CD14-positive monocyte (primary cell): ENCODE results near the gene EPN3. TPM values are rescaled to one million over a fixed set of nuclear protein-coding genes. Genes with fewer than 3 reads are reported as not detected.

Experiments
- DNase-seq, 3 donors: peaks; one replicate each; pipeline ENCODE4 v3.0.0-alpha.2; 2011 to 2022
- H2AFZ ChIP-seq: 2 replicates; pipeline ENCODE4 v1.6.0; 2012; ENCODE audit warnings: mild to moderate bottlenecking, low read depth, low read length, inconsistent platforms; ENCODE audit not compliant: insufficient read depth, poor library complexity, severe bottlenecking
- H3K27ac ChIP-seq, 2 donors: 1 replicate in 1 of 2; 2 replicates in 1 of 2; pipeline ENCODE4 v1.5.1; 2012 to 2013; ENCODE audit warnings: low read length in 2 of 2, control low read depth in 1 of 2, inconsistent platforms in 1 of 2, low read depth in 1 of 2, mild to moderate bottlenecking in 1 of 2
- H3K27me3 ChIP-seq, 2 donors: one replicate each; pipeline versions ENCODE4 v1.6.0 to v1.6.1; 2011 to 2013; ENCODE audit warnings: low read length in 2 of 2; ENCODE audit not compliant: control insufficient read depth in 2 of 2, insufficient read depth in 2 of 2
- H3K36me3 ChIP-seq, 2 donors: replicated peaks in 1 of 2; 1 replicate in 1 of 2; 2 replicates in 1 of 2; pipeline versions ENCODE4 v1.5.1 to v1.6.1; 2012 to 2013; ENCODE audit warnings: low read length in 2 of 2, control low read depth in 1 of 2, inconsistent platforms in 1 of 2, mild to moderate bottlenecking in 1 of 2; ENCODE audit not compliant: insufficient read depth in 2 of 2, control insufficient read depth in 1 of 2
- H3K4me1 ChIP-seq, 2 donors: 1 replicate in 1 of 2; 2 replicates in 1 of 2; pipeline versions ENCODE4 v1.5.1 to v1.6.1; 2012 to 2013; ENCODE audit warnings: low read length in 2 of 2, control low read depth in 1 of 2, inconsistent platforms in 1 of 2, mild to moderate bottlenecking in 1 of 2, moderate library complexity in 1 of 2; ENCODE audit not compliant: insufficient read depth in 2 of 2, control insufficient read depth in 1 of 2
- H3K4me2 ChIP-seq: replicated peaks from 2 replicates; pipeline ENCODE3; 2012; ENCODE audit warnings: low read length, moderate library complexity, mild to moderate bottlenecking; ENCODE audit not compliant: poor library complexity, severe bottlenecking; ENCODE audit errors: extremely low read depth
- H3K4me3 ChIP-seq, 3 experiments: fragments of 200-600 bp in 1 of 3; sonication (generic) in 1 of 3; replicated peaks in 1 of 3; 1 replicate in 2 of 3; 2 replicates in 1 of 3; pipeline ENCODE4 v1.5.1; 2011 to 2013; ENCODE audit warnings: low read length in 3 of 3, mild to moderate bottlenecking in 3 of 3, control low read depth in 2 of 3, low read depth in 2 of 3, inconsistent platforms in 1 of 3, moderate library complexity in 1 of 3
- H3K79me2 ChIP-seq: 2 replicates; pipeline ENCODE4 v1.6.0; 2012; ENCODE audit warnings: mild to moderate bottlenecking, control low read depth, inconsistent platforms, low read length, moderate library complexity; ENCODE audit not compliant: insufficient read depth
- H3K9ac ChIP-seq: 2 replicates; pipeline ENCODE4 v1.6.0; 2017; ENCODE audit warnings: low read length, mild to moderate bottlenecking; ENCODE audit not compliant: insufficient read depth, poor library complexity, severe bottlenecking
- H3K9me3 ChIP-seq, 2 donors: replicated peaks in 1 of 2; 1 replicate in 1 of 2; 2 replicates in 1 of 2; pipeline versions ENCODE4 v1.5.1 to v1.6.1; 2012 to 2013; ENCODE audit warnings: low read length in 2 of 2, control low read depth in 1 of 2; ENCODE audit not compliant: control insufficient read depth in 1 of 2, insufficient read depth in 1 of 2
- H4K20me1 ChIP-seq: 2 replicates; pipeline ENCODE4 v1.6.0; 2012; ENCODE audit warnings: mild to moderate bottlenecking, low read length, control low read depth, moderate library complexity; ENCODE audit not compliant: insufficient read depth
- H3K27ac Mint-ChIP-seq, 7 donors: one replicate each; pipeline ENCODE4 v1.8.0; 2020; ENCODE audit warnings: mild to moderate bottlenecking in 7 of 7, mixed read lengths in 7 of 7, moderate library complexity in 6 of 7, inconsistent platforms in 2 of 7
- H3K27me3 Mint-ChIP-seq, 3 donors: one replicate each; pipeline ENCODE4 v1.8.0; 2021 to 2022; ENCODE audit warnings: low read depth in 3 of 3, mild to moderate bottlenecking in 3 of 3, mixed read lengths in 3 of 3, moderate library complexity in 3 of 3, inconsistent platforms in 1 of 3
- H3K36me3 Mint-ChIP-seq, 2 donors: one replicate each; pipeline ENCODE4 v1.8.0; 2020; ENCODE audit warnings: mixed read lengths in 2 of 2, inconsistent platforms in 1 of 2, mild to moderate bottlenecking in 1 of 2
- H3K4me1 Mint-ChIP-seq: one replicate; pipeline ENCODE4 v1.8.0; 2020; ENCODE audit warnings: mild to moderate bottlenecking, mixed read lengths
- H3K4me3 Mint-ChIP-seq, 2 donors: one replicate each; pipeline ENCODE4 v1.8.0; 2020; ENCODE audit warnings: mild to moderate bottlenecking in 2 of 2, mixed read lengths in 2 of 2, moderate library complexity in 1 of 2
- H3K9me3 Mint-ChIP-seq, 7 donors: one replicate each; pipeline ENCODE4 v1.8.0; 2020 to 2022; ENCODE audit warnings: mixed read lengths in 7 of 7, mild to moderate bottlenecking in 6 of 7, moderate library complexity in 6 of 7, inconsistent platforms in 2 of 7
- WGBS: methylation state at CpG from one replicate; pipeline ENCODE4 v1.1.5; 2013; ENCODE audit warnings: missing lambda C conversion rate; ENCODE audit not compliant: insufficient coverage; 5-methylcytosine and 5-hydroxymethylcytosine counted together
- intact Hi-C, 2 donors: fragments of 100-400 bp; cut with micrococcal nuclease; formaldehyde crosslinking; loops; one replicate each; pipeline versions ENCODE4 v1.15.0 to v1.15.1; 2023
- polyA plus RNA-seq, 3 donors: library from polyadenylated mRNA; depleted of rRNA in 1 of 3; unstranded in 2 of 3; stranded (reverse) in 1 of 3; fragments of 300-500 nt in 2 of 3; fragments of >200 nt in 1 of 3; fragmentation: Illumina TruSeq in 2 of 3; gene quantifications; 1 replicate in 2 of 3; 2 replicates in 1 of 3; pipeline ENCODE4 v1.2.3, GENCODE V29; 2012 to 2021
- TF ChIP-seq, protein P1 (sequence below): fragments of 200-600 bp; IDR thresholded peaks from one replicate; pipeline ENCODE4 v1.8.0; 2022; ENCODE audit warnings: antibody characterized with exemption, mild to moderate bottlenecking

EPN3 gene
- polyA plus RNA-seq, 3 donors, result not detected

DNA sequence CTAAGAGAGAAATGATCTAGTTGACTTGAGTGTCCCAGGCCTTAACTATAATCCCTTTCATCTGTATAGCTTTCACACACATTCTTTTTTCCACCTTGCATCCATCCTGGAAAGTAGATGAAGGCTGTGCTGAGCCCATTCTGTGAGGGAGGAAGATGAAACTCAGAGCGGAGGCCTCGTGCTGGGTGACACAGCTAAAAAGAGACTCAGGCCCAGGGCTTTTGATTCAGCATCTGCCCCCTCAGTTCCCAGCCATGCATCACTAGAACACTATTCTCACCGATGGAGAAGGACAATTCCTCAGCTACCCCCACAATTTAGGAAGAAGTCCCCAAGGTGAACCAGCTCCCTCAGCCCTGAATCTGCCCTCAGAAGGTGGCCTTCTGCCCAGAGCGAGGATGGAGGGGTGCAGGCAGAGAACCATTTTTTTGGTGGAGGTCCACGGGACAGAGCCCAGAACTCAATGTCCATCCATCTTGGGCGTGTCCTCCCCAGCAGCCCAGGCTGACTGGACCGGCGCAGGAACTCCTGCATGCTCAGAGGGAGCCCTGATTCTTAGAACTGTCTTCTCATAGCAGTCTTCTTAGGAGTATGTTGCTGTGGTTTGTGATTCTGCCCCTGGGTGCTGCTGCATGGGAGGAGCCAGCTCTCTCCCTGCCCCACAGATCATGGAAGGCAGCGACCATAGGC, 30.1 kb upstream of the EPN3 start:
- H3K27ac Mint-ChIP-seq, result peak overlapping the region in 2 of 7 donors; percentile 27 to 67
- TF ChIP-seq, protein P1, sequence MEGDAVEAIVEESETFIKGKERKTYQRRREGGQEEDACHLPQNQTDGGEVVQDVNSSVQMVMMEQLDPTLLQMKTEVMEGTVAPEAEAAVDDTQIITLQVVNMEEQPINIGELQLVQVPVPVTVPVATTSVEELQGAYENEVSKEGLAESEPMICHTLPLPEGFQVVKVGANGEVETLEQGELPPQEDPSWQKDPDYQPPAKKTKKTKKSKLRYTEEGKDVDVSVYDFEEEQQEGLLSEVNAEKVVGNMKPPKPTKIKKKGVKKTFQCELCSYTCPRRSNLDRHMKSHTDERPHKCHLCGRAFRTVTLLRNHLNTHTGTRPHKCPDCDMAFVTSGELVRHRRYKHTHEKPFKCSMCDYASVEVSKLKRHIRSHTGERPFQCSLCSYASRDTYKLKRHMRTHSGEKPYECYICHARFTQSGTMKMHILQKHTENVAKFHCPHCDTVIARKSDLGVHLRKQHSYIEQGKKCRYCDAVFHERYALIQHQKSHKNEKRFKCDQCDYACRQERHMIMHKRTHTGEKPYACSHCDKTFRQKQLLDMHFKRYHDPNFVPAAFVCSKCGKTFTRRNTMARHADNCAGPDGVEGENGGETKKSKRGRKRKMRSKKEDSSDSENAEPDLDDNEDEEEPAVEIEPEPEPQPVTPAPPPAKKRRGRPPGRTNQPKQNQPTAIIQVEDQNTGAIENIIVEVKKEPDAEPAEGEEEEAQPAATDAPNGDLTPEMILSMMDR, result no peak
- no peak overlapping the region for H3K9ac ChIP-seq
- no peak overlapping the region for H3K27ac ChIP-seq
- DNase-seq, result no peak
- no peak overlapping the region for H3K4me3 ChIP-seq
- no peaks in the 10 kb centered on the region for H3K9me3 Mint-ChIP-seq
- H4K20me1 ChIP-seq, result no peaks in the 10 kb centered on the region
- H2AFZ ChIP-seq, result no peak overlapping the region
- H3K4me1 Mint-ChIP-seq, result peaks cover 20% of the 10 kb centered on the region
- H3K27me3 Mint-ChIP-seq, result peaks cover 2 to 6% (median 5%) of the 10 kb centered on the region in 3 donors
- no peaks in the 10 kb centered on the region for H3K36me3 ChIP-seq
- H3K4me3 Mint-ChIP-seq, result no peak overlapping the region
- no peak overlapping the region for H3K4me2 ChIP-seq
- intact Hi-C loops, result no loop called here
- H3K36me3 Mint-ChIP-seq, result no peaks in the 10 kb centered on the region
- H3K27me3 ChIP-seq, result no peaks in the 10 kb centered on the region
- no peaks in the 10 kb centered on the region for H3K79me2 ChIP-seq
- no peaks in the 10 kb centered on the region for H3K9me3 ChIP-seq
- WGBS, result 89% methylated on average over 3 of the region's 9 CpGs
- peaks cover 7 to 13% of the 10 kb centered on the region in 2 donors for H3K4me1 ChIP-seq

DNA sequence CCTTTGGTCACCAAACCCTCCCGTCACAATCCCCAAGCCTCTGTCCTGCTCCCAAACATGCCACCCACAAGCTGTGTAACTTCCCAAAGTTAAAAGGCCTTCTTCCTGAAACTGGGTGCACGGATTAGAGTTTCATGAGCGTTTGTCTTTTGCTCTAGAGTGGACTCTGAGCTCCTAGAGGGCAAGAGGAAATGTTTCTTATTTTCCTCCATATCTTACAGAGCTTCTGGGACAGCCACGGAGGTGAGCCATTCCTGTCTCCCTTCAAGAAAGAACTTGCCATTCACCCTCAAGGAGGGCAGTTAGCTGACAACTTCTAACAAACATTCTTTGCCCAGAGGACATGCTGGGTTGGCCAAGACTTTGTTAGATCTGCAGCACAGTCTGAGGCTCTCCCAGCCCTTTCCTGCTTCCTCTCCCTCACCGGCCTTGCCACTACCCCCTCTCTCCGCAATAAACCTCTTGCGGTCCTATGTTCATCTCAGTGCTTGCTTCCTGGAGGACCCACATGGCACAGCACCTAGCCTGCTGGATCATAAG, 26.9 kb upstream of the EPN3 start:
- Histone ChIP-seq H3K4me2 (no peak overlapping the region), H3K4me3 (no peak overlapping the region), H3K9ac (no peak overlapping the region), H3K79me2 (no peaks in the 10 kb centered on the region), H3K27ac (no peak overlapping the region), H3K27me3 (no peaks in the 10 kb centered on the region), H3K36me3 (no peaks in the 10 kb centered on the region), H3K9me3 (no peaks in the 10 kb centered on the region), H3K4me1 (peaks cover 17 to 29% of the 10 kb centered on the region in 2 donors), H2AFZ (no peak overlapping the region), H4K20me1 (no peaks in the 10 kb centered on the region)
- Mint-ChIP-seq H3K27me3 (peaks cover 4 to 8% (median 5%) of the 10 kb centered on the region in 3 donors), H3K36me3 (no peaks in the 10 kb centered on the region), H3K27ac (peak overlapping the region in 5 of 7 donors; percentile 35 to 78 (median 50)), H3K9me3 (peaks cover 0 to 2% (median 0%) of the 10 kb centered on the region in 7 donors), H3K4me3 (no peak overlapping the region), H3K4me1 (peaks cover 36% of the 10 kb centered on the region)
- intact Hi-C loops, result loop anchor here in 1 of 2 donors (2.0 kb wide), 1 partner anchor 25 kb away; no protein-coding TSS in a partner anchor
- 62% methylated on average over 2 of the region's 7 CpGs for WGBS
- TF ChIP-seq, protein P1, result no peak
- DNase-seq, result no peak
